ENCODE data around the gene DAAM1. TPM values are rescaled to one million over a fixed set of nuclear protein-coding genes. Genes with fewer than 3 reads are reported as not detected.

The DAAM1 gene
- polyA plus RNA-seq, 1 of the 3 experiments (the other 2 are of a cell fraction): 5.1 TPM

DNA sequence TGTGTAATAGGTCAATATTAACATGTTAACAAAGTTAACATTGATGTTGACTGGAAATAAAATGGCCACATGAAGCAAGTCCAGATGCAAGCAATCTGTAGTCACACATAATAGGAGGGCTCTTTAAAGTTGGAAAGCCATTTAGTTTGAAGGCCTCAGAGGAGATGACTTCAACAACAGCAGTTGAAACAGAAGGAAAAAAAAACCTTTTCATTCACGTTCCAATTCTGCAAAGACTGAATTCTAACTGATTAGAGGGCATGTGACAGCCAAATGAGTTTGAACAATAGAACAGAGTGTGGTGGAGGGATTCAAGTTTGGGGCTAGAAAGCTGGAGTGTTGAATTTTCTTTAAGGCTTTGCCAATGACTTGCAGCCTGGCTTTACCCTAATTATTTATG is 41.5 kb upstream of the DAAM1 start:
- POLR2A ChIA-PET: interaction anchor here (0.5 kb wide), 1 partner anchor 337 kb away, joined by 3 read pairs; the partner anchor contains the start of genes JKAMP and L3HYPDH
- no peak overlapping the region for H3K27ac ChIP-seq (ENCODE audit: low read depth in 2 of 2, low read length in 1 of 2)
- no peak overlapping the region for H3K4me2 ChIP-seq
- H3K4me1 ChIP-seq (ENCODE audit: control insufficient read depth in 1 of 2, insufficient read depth in 2 of 2, low read depth in 1 of 2, low read length in 1 of 2): no peaks in the 10 kb centered on the region
- H3K9me3 ChIP-seq: no peaks in the 10 kb centered on the region
- H4K20me1 ChIP-seq (ENCODE audit: insufficient read depth): no peaks in the 10 kb centered on the region
- TF ChIP-seq, protein P1, sequence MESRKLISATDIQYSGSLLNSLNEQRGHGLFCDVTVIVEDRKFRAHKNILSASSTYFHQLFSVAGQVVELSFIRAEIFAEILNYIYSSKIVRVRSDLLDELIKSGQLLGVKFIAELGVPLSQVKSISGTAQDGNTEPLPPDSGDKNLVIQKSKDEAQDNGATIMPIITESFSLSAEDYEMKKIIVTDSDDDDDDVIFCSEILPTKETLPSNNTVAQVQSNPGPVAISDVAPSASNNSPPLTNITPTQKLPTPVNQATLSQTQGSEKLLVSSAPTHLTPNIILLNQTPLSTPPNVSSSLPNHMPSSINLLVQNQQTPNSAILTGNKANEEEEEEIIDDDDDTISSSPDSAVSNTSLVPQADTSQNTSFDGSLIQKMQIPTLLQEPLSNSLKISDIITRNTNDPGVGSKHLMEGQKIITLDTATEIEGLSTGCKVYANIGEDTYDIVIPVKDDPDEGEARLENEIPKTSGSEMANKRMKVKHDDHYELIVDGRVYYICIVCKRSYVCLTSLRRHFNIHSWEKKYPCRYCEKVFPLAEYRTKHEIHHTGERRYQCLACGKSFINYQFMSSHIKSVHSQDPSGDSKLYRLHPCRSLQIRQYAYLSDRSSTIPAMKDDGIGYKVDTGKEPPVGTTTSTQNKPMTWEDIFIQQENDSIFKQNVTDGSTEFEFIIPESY (IDR thresholded peaks at IDR 0.05; ENCODE audit: borderline replicate concordance, low read depth): no peak
- TF ChIP-seq TEAD4 (IDR thresholded peaks at IDR 0.05; ENCODE audit: borderline replicate concordance, insufficient read depth): no peak
- no peak for TF ChIP-seq RAD21 (IDR thresholded peaks at IDR 0.05; ENCODE audit: low read length)
- H3K79me2 ChIP-seq (ENCODE audit: insufficient read depth): no peaks in the 10 kb centered on the region
- CTCF ChIA-PET: no interaction called here
- no peaks in the 10 kb centered on the region for H3K9me2 ChIP-seq
- no peak for DNase-seq
- H3F3A ChIP-seq (replicated peaks; ENCODE audit: insufficient read depth): no peaks in the 10 kb centered on the region
- no peaks in the 10 kb centered on the region for H3K27me3 ChIP-seq (ENCODE audit: insufficient read depth)
- no peak overlapping the region for H2AFZ ChIP-seq (ENCODE audit: low read depth)
- H3K9ac ChIP-seq: no peak overlapping the region
- no peak overlapping the region for H3K4me3 ChIP-seq (ENCODE audit: low read depth in 2 of 2, low read length in 1 of 2)
- 70% methylated on average over 1 of the region's 1 CpG for WGBS (ENCODE audit: low lambda C conversion rate)
- H3K36me3 ChIP-seq (replicated peaks in 1 of 2; ENCODE audit: control insufficient read depth in 1 of 2, insufficient read depth in 2 of 2, low read length in 1 of 2): no peaks in the 10 kb centered on the region

- Histone ChIP-seq H3K9me2 (no peaks in the 10 kb centered on the region), H3K9ac (no peak overlapping the region), H3F3A (replicated peaks; ENCODE audit: insufficient read depth) (no peaks in the 10 kb centered on the region), H3K9me3 (no peaks in the 10 kb centered on the region), H3K27ac (ENCODE audit: low read depth in 2 of 2, low read length in 1 of 2) (no peak overlapping the region), H3K27me3 (ENCODE audit: insufficient read depth) (no peaks in the 10 kb centered on the region), H3K4me3 (ENCODE audit: low read depth in 2 of 2, low read length in 1 of 2) (no peak overlapping the region), H3K4me2 (no peak overlapping the region), H3K4me1 (ENCODE audit: control insufficient read depth in 1 of 2, insufficient read depth in 2 of 2, low read depth in 1 of 2, low read length in 1 of 2) (no peaks in the 10 kb centered on the region), H3K79me2 (ENCODE audit: insufficient read depth) (no peaks in the 10 kb centered on the region), H4K20me1 (ENCODE audit: insufficient read depth) (no peaks in the 10 kb centered on the region), H2AFZ (ENCODE audit: low read depth) (no peak overlapping the region), H3K36me3 (replicated peaks in 1 of 2; ENCODE audit: control insufficient read depth in 1 of 2, insufficient read depth in 2 of 2, low read length in 1 of 2) (no peaks in the 10 kb centered on the region)
- POLR2A ChIA-PET: no interaction called here
- no peak for DNase-seq
- TF ChIP-seq NFIC (IDR thresholded peaks at IDR 0.05; ENCODE audit: borderline replicate concordance) (no peak), USF1 (IDR thresholded peaks at IDR 0.05; ENCODE audit: borderline replicate concordance, low read depth) (no peak), ELF1 (IDR thresholded peaks at IDR 0.05) (no peak), REST (IDR thresholded peaks at IDR 0.05; ENCODE audit: low read depth, low read length) (no peak), USF2 (IDR thresholded peaks at IDR 0.05; ENCODE audit: borderline replicate concordance, low read depth, low read length) (no peak), FOXJ3 (CRISPR knock-in tag; IDR thresholded peaks at IDR 0.05) (no peak)
- TF ChIP-seq, protein P1 (IDR thresholded peaks at IDR 0.05; ENCODE audit: borderline replicate concordance, low read depth): no peak
- WGBS (ENCODE audit: low lambda C conversion rate): 59% methylated on average over 4 of the region's 4 CpGs
- CTCF ChIA-PET: interaction anchor here (1.5 kb wide), 1 partner anchor 12 kb away, joined by 3 read pairs; no protein-coding TSS in a partner anchor
Measured at GRCh38 chr14:59148334-59148900, 40.0 kb upstream of the DAAM1 start.
